PC-3 (cell line): ENCODE data around the gene SLC38A3. TPM values are rescaled to one million over a fixed set of nuclear protein-coding genes. Genes with fewer than 3 reads are reported as not detected.

Experiments used
- ATAC-seq: fragments of 200-7000 bp; cut with Tn5 transposase; 2 replicates; pipeline ENCODE4 v1.9.1; 2020; ENCODE audit warnings: mild to moderate bottlenecking, moderate library complexity
- BruUV-seq: library from RNA; stranded (reverse); fragments of 400-500 nt; replicated peaks from 2 replicates; lab custom pipeline; 2021; lab: Mats Ljungman, UMichigan
- CTCF ChIA-PET: fragments of 300-600 bp; sonication (Branson Sonifier 250); formaldehyde crosslinking; loops from one replicate; lab custom pipeline; 2022; ENCODE audit warnings: antibody characterized with exemption; lab: Charles Lee
- POLR2A ChIA-PET: fragments of 300-600 bp; sonication (Branson Sonifier 250); formaldehyde crosslinking; loops from one replicate; lab custom pipeline; 2022; ENCODE audit warnings: antibody characterized with exemption; ENCODE audit not compliant: unreplicated experiment; lab: Charles Lee
- DNase-seq: peaks from one replicate; pipeline ENCODE4 v3.0.0-alpha.2; 2015
- H2AFZ ChIP-seq: fragments of 300-600 bp; sonication (generic); 2 replicates; pipeline ENCODE4 v1.6.0; 2016; ENCODE audit warnings: antibody characterized with exemption, low read length
- H3F3A ChIP-seq: fragments of 300-600 bp; sonication (generic); one replicate; pipeline ENCODE4 v1.6.0; 2017; ENCODE audit warnings: antibody characterized with exemption, low read length, control low read depth, mild to moderate bottlenecking; ENCODE audit not compliant: unreplicated experiment
- H3K27ac ChIP-seq: fragments of 300-600 bp; sonication (generic); 2 replicates; pipeline ENCODE4 v1.5.1; 2016; ENCODE audit warnings: mild to moderate bottlenecking, low read length
- H3K27me3 ChIP-seq: fragments of 300-600 bp; sonication (generic); 2 replicates; pipeline ENCODE4 v1.6.1; 2016; ENCODE audit warnings: low read length, mixed read lengths
- H3K36me3 ChIP-seq: fragments of 300-600 bp; sonication (generic); 2 replicates; pipeline ENCODE4 v1.6.1; 2016; ENCODE audit warnings: low read depth, mixed run types, low read length, mixed read lengths
- H3K4me1 ChIP-seq: fragments of 300-600 bp; sonication (generic); 2 replicates; pipeline ENCODE4 v1.5.1; 2016; ENCODE audit warnings: low read length; ENCODE audit not compliant: insufficient read depth
- H3K4me2 ChIP-seq: fragments of 300-600 bp; sonication (generic); 2 replicates; pipeline ENCODE4 v1.6.0; 2016; ENCODE audit warnings: low read length
- H3K4me3 ChIP-seq: fragments of 300-600 bp; sonication (generic); 2 replicates; pipeline ENCODE4 v1.5.1; 2016; ENCODE audit warnings: mild to moderate bottlenecking, low read length, mixed read lengths
- H3K79me2 ChIP-seq: fragments of 300-600 bp; sonication (generic); 2 replicates; pipeline ENCODE4 v1.6.1; 2017; ENCODE audit warnings: low read length, mixed read lengths
- H3K9ac ChIP-seq: fragments of 300-600 bp; sonication (generic); 2 replicates; pipeline ENCODE4 v1.6.0; 2016; ENCODE audit warnings: mild to moderate bottlenecking, low read length
- H3K9me2 ChIP-seq: fragments of 300-600 bp; sonication (generic); replicated peaks from 2 replicates; pipeline ENCODE4 v1.6.1; 2016; ENCODE audit warnings: mixed run types, low read length, mixed read lengths
- H3K9me3 ChIP-seq: fragments of 300-600 bp; sonication (generic); 2 replicates; pipeline ENCODE4 v1.6.1; 2016; ENCODE audit warnings: low read length, mixed read lengths
- H4K20me1 ChIP-seq: fragments of 300-600 bp; sonication (generic); 2 replicates; pipeline ENCODE4 v1.6.1; 2016; ENCODE audit warnings: low read length, mixed read lengths
- CTCF ChIP-seq: fragments of 300-600 bp; sonication (generic); conservative IDR thresholded peaks from 2 replicates; pipeline ENCODE4 v1.5.1; 2017; ENCODE audit warnings: antibody characterized with exemption, low read depth, mild to moderate bottlenecking, low read length
- EZH2 ChIP-seq: fragments of 300-600 bp; sonication (generic); IDR thresholded peaks from one replicate; pipeline ENCODE4 v1.6.1; 2017; ENCODE audit warnings: antibody characterized with exemption, mild to moderate bottlenecking, low read length; ENCODE audit not compliant: unreplicated experiment
- EZH2phosphoT487 ChIP-seq: fragments of 300-600 bp; sonication (generic); IDR thresholded peaks from 2 replicates; pipeline ENCODE4 v1.6.1; 2018; ENCODE audit warnings: mild to moderate bottlenecking, antibody characterized with exemption, low read length, borderline replicate concordance
- intact Hi-C: fragments of 100-400 bp; cut with micrococcal nuclease; formaldehyde crosslinking; loops from 2 replicates; pipeline ENCODE4 v1.9.0; 2023
- total RNA-seq: library from RNA; depleted of rRNA; stranded (reverse); fragments of >200 nt; gene quantifications from 2 replicates; pipeline ENCODE4 v1.2.3, GENCODE V29; 2014

The SLC38A3 gene
- total RNA-seq, 1 experiment from 2014 or later, result 3.3 TPM

- peaks cover 55% of the 10 kb centered on the region for H3K79me2 ChIP-seq
- no peaks in the 10 kb centered on the region for H3F3A ChIP-seq
- 0 out of 2 replicates have a peak, but pooled peaks have one; percentile 2 for ATAC-seq
- H3K27ac ChIP-seq, result peak overlapping the region; percentile 99
- H2AFZ ChIP-seq, result no peak overlapping the region
- intact Hi-C loops, result no loop called here
- H3K36me3 ChIP-seq, result no peaks in the 10 kb centered on the region
- H3K9me2 ChIP-seq, result no peaks in the 10 kb centered on the region
- no peaks in the 10 kb centered on the region for H3K9me3 ChIP-seq
- no peak overlapping the region for H3K4me3 ChIP-seq
- DNase-seq, result peak; percentile 58
- BruUV-seq, result no TSS peak
- H4K20me1 ChIP-seq, result no peaks in the 10 kb centered on the region
- H3K9ac ChIP-seq, result peak overlapping the region; percentile 87
- no peaks in the 10 kb centered on the region for H3K27me3 ChIP-seq
- ChIA-PET CTCF (no interaction called here), POLR2A (no interaction called here)
- no peak for TF ChIP-seq EZH2phosphoT487
- no peak for TF ChIP-seq CTCF
- TF ChIP-seq EZH2, result no peak
- peak overlapping the region; percentile 66 for H3K4me2 ChIP-seq
- H3K4me1 ChIP-seq, result peaks cover 88% of the 10 kb centered on the region
Measured at GRCh38 chr3:50166620-50167019, 38.5 kb upstream of the SLC38A3 start.

- Histone ChIP-seq H4K20me1 (no peaks in the 10 kb centered on the region), H3K4me1 (peaks cover 82% of the 10 kb centered on the region), H3K9me3 (no peaks in the 10 kb centered on the region), H3K9me2 (no peaks in the 10 kb centered on the region), H2AFZ (no peak overlapping the region), H3K4me2 (peak overlapping the region; percentile 66), H3F3A (no peaks in the 10 kb centered on the region), H3K4me3 (no peak overlapping the region), H3K27ac (peak overlapping the region; percentile 99), H3K79me2 (peaks cover 60% of the 10 kb centered on the region), H3K27me3 (no peaks in the 10 kb centered on the region), H3K9ac (peak overlapping the region; percentile 87), H3K36me3 (no peaks in the 10 kb centered on the region)
- ChIA-PET POLR2A (interaction anchor here (0.6 kb wide), 2 partner anchors 68 to 1815 kb away, joined by 5 read pairs; partner anchors contain the start of gene GNAI2), CTCF (no interaction called here)
- TSS peak; percentile 58 for BruUV-seq
- DNase-seq (peak; percentile 71), ATAC-seq (peak; percentile 12)
- no peak for TF ChIP-seq EZH2
- no peak for TF ChIP-seq CTCF
- TF ChIP-seq EZH2phosphoT487, result no peak
- intact Hi-C loops, result no loop called here
Measured at GRCh38 chr3:50167069-50167840, 37.8 kb upstream of the SLC38A3 start.

GRCh38 chr3:50167841-50168209 is 37.2 kb upstream of the SLC38A3 start:
- no peak for DNase-seq
- CTCF ChIA-PET, result no interaction called here
- POLR2A ChIA-PET, result interaction anchor here (0.6 kb wide), 2 partner anchors 68 to 1815 kb away, joined by 5 read pairs; partner anchors contain the start of gene GNAI2
- H3K79me2 ChIP-seq, result peaks cover 60% of the 10 kb centered on the region
- H3K4me2 ChIP-seq, result peak overlapping the region; percentile 42
- no peaks in the 10 kb centered on the region for H4K20me1 ChIP-seq
- no TSS peak for BruUV-seq
- H3K9me2 ChIP-seq, result no peaks in the 10 kb centered on the region
- H2AFZ ChIP-seq, result no peak overlapping the region
- no peaks in the 10 kb centered on the region for H3K36me3 ChIP-seq
- TF ChIP-seq EZH2phosphoT487 (no peak), EZH2 (no peak), CTCF (no peak)
- H3K4me3 ChIP-seq, result no peak overlapping the region
- intact Hi-C loops, result no loop called here
- H3K9ac ChIP-seq, result peak overlapping the region; percentile 72
- ATAC-seq, result no peak
- H3F3A ChIP-seq, result no peaks in the 10 kb centered on the region
- peak overlapping the region; percentile 96 for H3K27ac ChIP-seq
- peaks cover 82% of the 10 kb centered on the region for H3K4me1 ChIP-seq
- no peaks in the 10 kb centered on the region for H3K9me3 ChIP-seq
- no peaks in the 10 kb centered on the region for H3K27me3 ChIP-seq
